ENCODE results near the gene CCDC30.
"Not testable (repeated sequence)": the region's sequence is repeated elsewhere in the genome, so short reads cannot be mapped to it uniquely, and the experiment has no call there.

CCDC30 gene

GRCh38 chr1:42658877-42659337 lies 195.8 kb downstream of the CCDC30 start:
- no peaks in the 10 kb centered on the region for H3K27me3 ChIP-seq (ENCODE audit: low read depth)
- no peaks in the 10 kb centered on the region for H3K9me3 ChIP-seq
- peaks cover 42% of the 10 kb centered on the region for H3K36me3 ChIP-seq (replicated peaks)
- peaks cover 15% of the 10 kb centered on the region for H3K4me1 ChIP-seq
- H3K4me3 ChIP-seq: peak overlapping the region; percentile 65
- in situ Hi-C loops (cut with MboI; ENCODE audit: low sequenced_read_pairs): no loop called here
- DNase-seq (ENCODE audit: low spot score in 2 of 2): no peak

GRCh38 chr1:42660907-42661500 lies 197.9 kb downstream of the CCDC30 start:
- H3K4me3 ChIP-seq: no peak overlapping the region
- no peaks in the 10 kb centered on the region for H3K27me3 ChIP-seq (ENCODE audit: low read depth)
- H3K4me1 ChIP-seq: peaks cover 15% of the 10 kb centered on the region
- DNase-seq (ENCODE audit: low spot score in 2 of 2): no peak
- peaks cover 63% of the 10 kb centered on the region for H3K36me3 ChIP-seq (replicated peaks)
- H3K9me3 ChIP-seq: no peaks in the 10 kb centered on the region
- in situ Hi-C loops (cut with MboI; ENCODE audit: low sequenced_read_pairs): no loop called here

- H3K4me1 ChIP-seq: no peaks in the 10 kb centered on the region
- H3K36me3 ChIP-seq (replicated peaks): peaks cover 60% of the 10 kb centered on the region
- in situ Hi-C loops (cut with MboI; ENCODE audit: low sequenced_read_pairs): no loop called here
- no peaks in the 10 kb centered on the region for H3K27me3 ChIP-seq (ENCODE audit: low read depth)
- H3K4me3 ChIP-seq: no peak overlapping the region
- DNase-seq (ENCODE audit: low spot score in 2 of 2): no peak
- H3K9me3 ChIP-seq: no peaks in the 10 kb centered on the region
These were observed 206.8 kb downstream of the CCDC30 start for GRCh38 chr1:42669936-42670335.

- H3K9me3 ChIP-seq: no peaks in the 10 kb centered on the region
- H3K27me3 ChIP-seq (ENCODE audit: low read depth): no peaks in the 10 kb centered on the region
- no peaks in the 10 kb centered on the region for H3K4me1 ChIP-seq
- no peak overlapping the region for H3K4me3 ChIP-seq
- in situ Hi-C loops (cut with MboI; ENCODE audit: low sequenced_read_pairs): no loop called here
- peaks cover 59% of the 10 kb centered on the region for H3K36me3 ChIP-seq (replicated peaks)
- no peak for DNase-seq (ENCODE audit: low spot score in 2 of 2)
These were observed 207.3 kb downstream of the CCDC30 start for GRCh38 chr1:42670425-42670824.

- no peaks in the 10 kb centered on the region for H3K27me3 ChIP-seq (ENCODE audit: low read depth)
- H3K36me3 ChIP-seq (replicated peaks): peaks cover 36% of the 10 kb centered on the region
- no peaks in the 10 kb centered on the region for H3K4me1 ChIP-seq
- DNase-seq (ENCODE audit: low spot score in 2 of 2): no peak
- in situ Hi-C loops (cut with MboI; ENCODE audit: low sequenced_read_pairs): no loop called here
- H3K9me3 ChIP-seq: no peaks in the 10 kb centered on the region
- no peak overlapping the region for H3K4me3 ChIP-seq
These were observed 211.1 kb downstream of the CCDC30 start for GRCh38 chr1:42674214-42674613.

- H3K27me3 ChIP-seq (ENCODE audit: low read depth): no peaks in the 10 kb centered on the region
- DNase-seq (ENCODE audit: low spot score in 2 of 2): no peak
- H3K4me3 ChIP-seq: no peak overlapping the region
- H3K36me3 ChIP-seq (replicated peaks): peaks cover 35% of the 10 kb centered on the region
- in situ Hi-C loops (cut with MboI; ENCODE audit: low sequenced_read_pairs): no loop called here
- no peaks in the 10 kb centered on the region for H3K4me1 ChIP-seq
- H3K9me3 ChIP-seq: no peaks in the 10 kb centered on the region
These were observed 211.6 kb downstream of the CCDC30 start for GRCh38 chr1:42674682-42675081.

- no peak overlapping the region for H3K4me3 ChIP-seq
- no peak for DNase-seq (ENCODE audit: low spot score in 2 of 2)
- H3K27me3 ChIP-seq (ENCODE audit: low read depth): no peaks in the 10 kb centered on the region
- H3K36me3 ChIP-seq (replicated peaks): peaks cover 29% of the 10 kb centered on the region
- in situ Hi-C loops (cut with MboI; ENCODE audit: low sequenced_read_pairs): no loop called here
- peaks cover 5% of the 10 kb centered on the region for H3K4me1 ChIP-seq
- no peaks in the 10 kb centered on the region for H3K9me3 ChIP-seq
These were observed 212.4 kb downstream of the CCDC30 start for GRCh38 chr1:42675467-42675866.

GRCh38 chr1:42676534-42677087 lies 213.5 kb downstream of the CCDC30 start:
- Histone ChIP-seq H3K4me1 (peaks cover 10% of the 10 kb centered on the region), H3K36me3 (replicated peaks) (peaks cover 22% of the 10 kb centered on the region), H3K4me3 (no peak overlapping the region), H3K9me3 (no peaks in the 10 kb centered on the region), H3K27me3 (ENCODE audit: low read depth) (no peaks in the 10 kb centered on the region)
- in situ Hi-C loops (cut with MboI; ENCODE audit: low sequenced_read_pairs): no loop called here
- no peak for DNase-seq (ENCODE audit: low spot score in 2 of 2)

GRCh38 chr1:42679364-42679983 lies 216.4 kb downstream of the CCDC30 start:
- no peak for DNase-seq (ENCODE audit: low spot score in 2 of 2)
- H3K4me3 ChIP-seq: no peak overlapping the region
- no peaks in the 10 kb centered on the region for H3K27me3 ChIP-seq (ENCODE audit: low read depth)
- peaks cover 32% of the 10 kb centered on the region for H3K36me3 ChIP-seq (replicated peaks)
- H3K9me3 ChIP-seq: no peaks in the 10 kb centered on the region
- peaks cover 12% of the 10 kb centered on the region for H3K4me1 ChIP-seq
- in situ Hi-C loops (cut with MboI; ENCODE audit: low sequenced_read_pairs): no loop called here

- DNase-seq (ENCODE audit: low spot score in 2 of 2): no peak
- Histone ChIP-seq H3K9me3 (no peaks in the 10 kb centered on the region), H3K4me1 (peaks cover 16% of the 10 kb centered on the region), H3K36me3 (replicated peaks) (peaks cover 32% of the 10 kb centered on the region), H3K27me3 (ENCODE audit: low read depth) (no peaks in the 10 kb centered on the region), H3K4me3 (peak overlapping the region; percentile 85)
- in situ Hi-C loops (cut with MboI; ENCODE audit: low sequenced_read_pairs): no loop called here
These were observed 217.0 kb downstream of the CCDC30 start for GRCh38 chr1:42680055-42680454.

- peak in 1 of 2 experiments; percentile 16 for DNase-seq (ENCODE audit: low spot score in 2 of 2)
- no peaks in the 10 kb centered on the region for H3K9me3 ChIP-seq
- peaks cover 34% of the 10 kb centered on the region for H3K36me3 ChIP-seq (replicated peaks)
- in situ Hi-C loops (cut with MboI; ENCODE audit: low sequenced_read_pairs): no loop called here
- H3K4me1 ChIP-seq: peaks cover 21% of the 10 kb centered on the region
- no peaks in the 10 kb centered on the region for H3K27me3 ChIP-seq (ENCODE audit: low read depth)
- H3K4me3 ChIP-seq: peak overlapping the region; percentile 85
These were observed 218.0 kb downstream of the CCDC30 start for GRCh38 chr1:42680921-42681683.

- in situ Hi-C loops (cut with MboI; ENCODE audit: low sequenced_read_pairs): no loop called here
- Histone ChIP-seq H3K27me3 (ENCODE audit: low read depth) (no peaks in the 10 kb centered on the region), H3K9me3 (no peaks in the 10 kb centered on the region), H3K36me3 (replicated peaks) (peaks cover 42% of the 10 kb centered on the region), H3K4me3 (peak within 1 kb of the TSS; percentile 85), H3K4me1 (peaks cover 28% of the 10 kb centered on the region)
- DNase-seq (ENCODE audit: low spot score in 2 of 2): peak; percentile 97
These were observed 218.8 kb downstream of the CCDC30 start, which contains the start of gene YBX1 for GRCh38 chr1:42681741-42682483. YBX1 (plus strand) TSS chr1:42682418; CDS start chr1:42682566, 148 bp downstream.

GRCh38 chr1:42682484-42682738 lies 219.3 kb downstream of the CCDC30 start:
- DNase-seq (ENCODE audit: low spot score in 2 of 2); H3K27me3 ChIP-seq (ENCODE audit: low read depth); in situ Hi-C loops (cut with MboI; ENCODE audit: low sequenced_read_pairs); H3K9me3 ChIP-seq: not testable (repeated sequence)
- peaks cover 47% of the 10 kb centered on the region for H3K36me3 ChIP-seq (replicated peaks)
- peaks cover 31% of the 10 kb centered on the region for H3K4me1 ChIP-seq
- H3K4me3 ChIP-seq: peak overlapping the region; percentile 85
